NCI-H1436 treated with DMSO at 0.1 percent for 48 hours (cell line): Measurements from ENCODE around the gene ARHGEF28.

ENCODE experiments used
- DNase-seq: peaks from one replicate; lab custom pipeline; 2025; lab: John Stamatoyannopoulos, UW

ARHGEF28 gene, protein sequence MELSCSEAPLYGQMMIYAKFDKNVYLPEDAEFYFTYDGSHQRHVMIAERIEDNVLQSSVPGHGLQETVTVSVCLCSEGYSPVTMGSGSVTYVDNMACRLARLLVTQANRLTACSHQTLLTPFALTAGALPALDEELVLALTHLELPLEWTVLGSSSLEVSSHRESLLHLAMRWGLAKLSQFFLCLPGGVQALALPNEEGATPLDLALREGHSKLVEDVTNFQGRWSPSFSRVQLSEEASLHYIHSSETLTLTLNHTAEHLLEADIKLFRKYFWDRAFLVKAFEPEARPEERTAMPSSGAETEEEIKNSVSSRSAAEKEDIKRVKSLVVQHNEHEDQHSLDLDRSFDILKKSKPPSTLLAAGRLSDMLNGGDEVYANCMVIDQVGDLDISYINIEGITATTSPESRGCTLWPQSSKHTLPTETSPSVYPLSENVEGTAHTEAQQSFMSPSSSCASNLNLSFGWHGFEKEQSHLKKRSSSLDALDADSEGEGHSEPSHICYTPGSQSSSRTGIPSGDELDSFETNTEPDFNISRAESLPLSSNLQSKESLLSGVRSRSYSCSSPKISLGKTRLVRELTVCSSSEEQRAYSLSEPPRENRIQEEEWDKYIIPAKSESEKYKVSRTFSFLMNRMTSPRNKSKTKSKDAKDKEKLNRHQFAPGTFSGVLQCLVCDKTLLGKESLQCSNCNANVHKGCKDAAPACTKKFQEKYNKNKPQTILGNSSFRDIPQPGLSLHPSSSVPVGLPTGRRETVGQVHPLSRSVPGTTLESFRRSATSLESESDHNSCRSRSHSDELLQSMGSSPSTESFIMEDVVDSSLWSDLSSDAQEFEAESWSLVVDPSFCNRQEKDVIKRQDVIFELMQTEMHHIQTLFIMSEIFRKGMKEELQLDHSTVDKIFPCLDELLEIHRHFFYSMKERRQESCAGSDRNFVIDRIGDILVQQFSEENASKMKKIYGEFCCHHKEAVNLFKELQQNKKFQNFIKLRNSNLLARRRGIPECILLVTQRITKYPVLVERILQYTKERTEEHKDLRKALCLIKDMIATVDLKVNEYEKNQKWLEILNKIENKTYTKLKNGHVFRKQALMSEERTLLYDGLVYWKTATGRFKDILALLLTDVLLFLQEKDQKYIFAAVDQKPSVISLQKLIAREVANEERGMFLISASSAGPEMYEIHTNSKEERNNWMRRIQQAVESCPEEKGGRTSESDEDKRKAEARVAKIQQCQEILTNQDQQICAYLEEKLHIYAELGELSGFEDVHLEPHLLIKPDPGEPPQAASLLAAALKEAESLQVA (N-terminal part only)

DNA sequence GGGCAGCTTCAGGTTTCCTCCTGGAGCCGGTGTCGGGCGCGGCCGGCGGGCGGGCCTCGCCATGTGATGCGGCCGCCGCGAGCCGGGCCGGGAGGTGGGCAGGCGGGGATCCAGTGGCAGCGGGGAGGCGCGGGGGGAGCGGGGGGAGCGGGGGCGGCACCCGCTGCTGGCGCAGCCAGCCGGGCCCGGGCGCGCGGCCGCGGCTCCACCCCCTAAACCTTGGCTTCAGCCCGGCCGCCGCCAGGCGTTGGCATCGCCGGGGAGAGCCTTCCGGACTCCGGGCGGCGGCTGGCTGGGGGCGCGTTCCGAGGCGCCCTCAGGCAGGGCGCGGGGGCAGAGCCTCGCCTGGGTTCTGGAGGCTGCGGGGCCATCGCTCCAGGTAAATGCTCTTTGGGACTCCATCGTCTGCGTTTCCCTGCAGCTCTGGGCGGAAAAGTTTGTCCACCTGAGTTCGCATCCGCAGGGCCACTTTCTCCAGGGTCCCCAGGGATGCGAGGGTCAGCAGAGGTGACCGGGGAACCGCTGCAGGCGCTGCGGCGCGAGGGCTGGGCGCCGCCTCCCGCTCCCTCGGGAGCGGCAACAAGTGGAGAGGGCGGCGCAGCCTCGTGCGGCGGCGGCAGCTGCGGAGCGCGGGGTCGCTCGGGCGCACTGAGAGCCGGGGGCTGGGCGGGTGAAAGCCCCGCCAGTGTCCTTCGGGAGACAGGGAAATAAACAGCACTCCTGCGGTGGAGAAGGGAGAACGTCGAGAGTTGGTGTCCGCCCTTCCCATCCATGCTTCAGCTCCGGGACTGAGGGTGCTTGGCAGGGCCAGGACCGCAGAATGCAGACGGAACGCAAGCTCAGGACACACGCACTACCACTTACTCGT is at the start of gene ARHGEF28:
Gene ARHGEF28, plus strand, starts transcription at position 253 of the 868 bp plus-strand sequence. CDS start 58,656 bp downstream, outside the sequence.
- DNase-seq: no peak

DNA sequence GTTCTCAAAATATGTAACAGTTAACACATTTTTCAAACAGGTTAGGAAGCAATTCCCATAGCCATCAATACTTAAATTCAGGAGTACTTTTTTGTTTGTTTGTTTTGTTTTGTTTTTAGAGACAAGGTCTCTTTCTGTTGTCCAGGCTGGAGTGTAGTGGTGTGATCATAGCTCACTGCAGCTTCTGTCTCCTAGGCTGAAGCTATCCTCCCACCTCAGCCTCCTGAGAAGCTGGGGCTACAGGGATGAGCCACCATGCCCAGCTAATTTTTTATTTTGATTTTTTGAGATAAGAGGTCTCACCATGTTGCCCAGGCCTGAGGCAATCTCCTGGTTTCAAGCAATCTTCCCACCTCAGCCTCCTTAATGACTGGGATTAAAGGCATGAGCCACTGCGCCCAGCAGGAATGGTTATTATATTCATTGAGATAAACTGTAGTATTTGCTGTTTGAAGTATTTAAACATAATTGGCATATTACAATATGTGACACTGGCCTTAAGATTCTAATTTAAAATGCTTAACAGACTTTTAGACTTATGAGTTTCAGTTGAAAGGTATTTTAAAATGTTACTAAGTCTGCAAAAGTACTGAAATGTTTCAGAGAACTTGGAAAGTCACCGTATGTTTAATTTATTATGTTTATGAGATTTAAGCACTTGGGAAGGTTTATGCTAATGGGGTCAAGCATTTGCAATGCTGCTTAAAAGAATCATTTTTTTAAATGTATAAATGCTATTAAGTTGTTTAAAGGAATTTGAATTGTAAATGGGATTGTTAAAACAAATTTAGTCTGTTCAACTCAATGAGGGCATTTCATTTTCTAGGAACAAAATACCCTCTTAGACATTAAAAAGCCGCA is 43.5 kb upstream of the ARHGEF28 start:
- no peak for DNase-seq

DNA sequence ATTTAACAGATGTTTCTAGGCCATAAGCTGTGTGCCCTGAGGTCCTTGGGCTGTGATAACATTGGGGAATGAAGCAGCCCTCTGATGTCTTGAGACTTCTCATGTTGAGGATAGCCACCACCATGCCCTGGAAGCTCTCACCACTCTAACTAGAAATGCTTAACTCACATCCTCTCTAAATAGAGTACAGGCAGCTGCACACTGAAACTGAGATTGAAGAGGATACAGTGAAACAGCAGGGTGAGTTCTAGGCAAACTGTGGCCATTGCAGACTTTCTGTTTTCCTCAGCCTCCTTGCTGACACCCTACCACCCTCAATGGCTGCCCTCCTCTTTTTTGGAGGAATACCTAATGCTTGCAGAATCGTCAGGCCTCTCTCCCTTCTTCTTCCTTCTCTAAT is 38.1 kb upstream of the ARHGEF28 start:
- no peak for DNase-seq

DNA sequence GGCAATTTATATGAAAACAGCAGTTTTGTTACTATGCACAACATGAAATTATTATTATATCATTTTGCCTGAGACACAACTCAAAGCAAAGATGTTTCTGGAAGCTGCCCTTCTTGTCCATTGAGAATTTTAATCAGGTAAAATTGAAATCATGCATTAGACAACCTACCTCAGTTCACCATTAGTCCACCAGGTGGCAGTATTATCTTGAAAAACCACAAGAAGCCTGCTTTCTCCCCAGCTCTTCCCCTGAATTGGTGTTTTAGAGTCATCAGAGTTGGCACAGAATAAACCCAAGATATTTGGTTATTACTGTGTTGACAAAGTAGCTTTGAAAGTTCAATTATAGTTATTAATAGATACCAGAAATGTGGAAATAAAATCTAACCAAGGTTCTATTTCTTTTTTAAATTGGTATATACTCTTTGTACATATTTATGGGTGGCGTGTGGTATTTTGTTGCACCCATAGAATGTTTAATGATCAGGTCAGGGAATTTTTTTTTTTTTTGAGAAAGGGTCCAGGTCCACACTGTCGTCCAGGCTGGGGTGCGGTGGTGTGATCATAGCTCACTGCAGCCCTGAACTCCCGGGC is 34.8 kb upstream of the ARHGEF28 start:
- DNase-seq: peak; percentile 23

DNA sequence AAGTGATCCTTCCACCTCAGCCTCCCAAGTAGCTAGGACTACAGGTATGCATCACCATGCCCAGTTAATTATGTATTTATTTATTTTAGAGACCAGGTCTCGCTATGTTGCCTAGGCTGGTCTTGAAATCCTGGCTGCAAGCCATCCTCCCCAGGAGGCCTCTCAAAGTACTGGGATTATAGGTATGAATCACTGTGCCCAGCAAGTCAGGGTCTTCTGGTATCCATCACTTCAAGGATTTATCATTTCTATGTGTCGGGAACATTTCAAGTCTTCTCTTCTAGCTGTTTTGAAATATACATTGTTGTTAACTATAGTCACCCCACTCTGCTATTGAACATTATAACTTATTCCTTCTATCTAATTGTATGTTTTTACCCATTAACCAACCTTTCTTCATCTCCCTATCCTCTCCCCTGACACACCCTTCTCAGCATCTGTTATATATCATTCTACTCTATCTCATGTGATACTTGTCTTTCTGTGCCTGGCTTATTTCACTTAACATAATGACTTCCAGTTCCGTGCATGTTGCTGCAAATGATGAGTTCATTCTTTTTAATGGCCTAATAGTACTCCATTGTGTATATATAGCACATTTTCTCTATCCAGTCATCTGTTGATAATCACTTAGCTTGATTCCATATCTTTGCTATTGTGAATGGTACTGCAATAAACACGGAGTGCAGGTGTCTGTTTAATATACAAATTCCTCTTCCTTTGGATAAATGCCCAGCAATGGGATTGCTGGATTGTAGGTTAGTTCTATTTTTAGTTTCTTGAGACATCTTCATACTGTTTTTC is 34.1 kb upstream of the ARHGEF28 start:
- DNase-seq: no peak

DNA sequence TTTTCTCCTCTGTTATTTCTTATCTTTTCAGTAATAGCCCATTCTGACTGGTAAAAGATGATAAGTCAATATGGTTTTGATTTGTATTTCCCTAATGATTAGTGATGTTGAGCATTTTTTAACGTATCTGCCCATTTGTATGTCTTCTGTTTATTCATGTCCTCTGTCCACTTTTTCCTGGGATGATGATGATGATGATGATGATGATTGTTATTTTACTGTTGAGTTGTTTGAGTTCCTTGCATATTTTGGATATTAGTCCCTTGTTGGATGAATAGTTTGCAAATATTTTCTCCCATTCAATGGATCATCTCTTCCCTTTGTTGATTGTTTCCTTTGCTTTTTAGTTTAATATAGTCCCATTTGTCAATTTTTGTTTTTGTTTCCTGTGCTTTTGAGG is 33.4 kb upstream of the ARHGEF28 start:
- no peak for DNase-seq

DNA sequence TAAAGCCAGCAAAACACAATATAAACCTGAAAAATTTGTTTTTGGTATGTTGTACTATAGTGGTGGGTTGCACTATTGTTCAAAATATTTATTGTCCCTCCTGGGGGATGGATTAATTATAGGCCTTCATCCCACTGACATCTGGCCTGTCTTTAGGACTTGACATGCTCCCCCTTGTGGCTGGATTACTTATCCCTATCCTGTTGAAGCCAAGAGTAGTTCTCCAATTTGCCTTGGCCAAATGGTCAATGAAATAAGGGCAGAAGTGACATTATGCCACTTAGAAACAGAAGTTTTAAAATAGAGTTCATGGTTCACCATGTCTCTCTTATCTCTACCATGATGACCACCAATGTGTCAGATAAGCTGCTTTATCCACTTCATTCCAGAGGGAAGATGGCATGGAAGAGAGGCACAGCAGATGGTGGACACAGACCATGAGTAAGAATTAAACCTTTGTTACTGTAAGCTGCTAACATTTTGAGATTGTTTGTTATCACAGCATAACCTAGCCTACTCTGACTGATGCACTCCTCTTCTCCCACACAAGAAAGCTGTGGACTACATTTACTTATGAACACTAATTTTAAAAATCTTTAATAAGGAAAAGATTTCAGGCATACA is 29.2 kb upstream of the ARHGEF28 start:
- no peak for DNase-seq

DNA sequence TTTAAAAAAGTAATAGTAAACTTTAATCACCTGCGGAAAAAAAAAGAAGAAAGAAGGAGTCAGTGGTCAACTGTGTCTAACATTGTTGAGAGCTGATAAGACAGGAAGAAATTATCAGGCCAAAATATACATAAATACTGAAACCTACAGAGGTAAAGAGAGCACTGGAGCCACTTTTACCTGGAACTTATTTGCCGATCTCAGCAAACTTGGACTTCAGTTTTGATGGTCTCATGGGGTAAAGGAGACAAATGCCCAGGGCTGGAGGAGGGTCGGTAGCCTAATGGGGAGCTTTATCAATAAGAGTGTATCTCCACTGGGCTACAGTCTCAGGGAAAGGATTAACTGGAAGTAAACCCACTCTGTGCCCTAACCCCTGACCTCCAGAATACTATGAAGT is 26.6 kb upstream of the ARHGEF28 start:
- DNase-seq: no peak

DNA sequence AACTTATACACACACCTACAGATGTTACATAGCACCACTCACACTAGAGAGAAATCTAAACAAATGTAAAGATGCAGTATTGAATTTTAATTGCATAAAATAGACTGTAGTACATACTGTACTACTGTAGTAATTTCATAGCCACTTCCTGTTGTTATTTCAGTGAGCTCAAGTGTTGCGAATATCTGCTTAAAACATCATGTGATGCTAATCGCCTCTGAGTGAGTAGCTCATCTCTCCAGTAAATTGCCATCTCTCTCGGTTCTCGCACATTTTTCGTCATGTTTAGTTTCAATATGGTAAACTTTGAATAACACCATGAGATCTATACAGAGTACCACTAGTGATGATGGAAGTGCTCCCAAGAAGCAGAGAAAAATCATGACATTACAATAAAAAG is 22.0 kb upstream of the ARHGEF28 start:
- DNase-seq: no peak

DNA sequence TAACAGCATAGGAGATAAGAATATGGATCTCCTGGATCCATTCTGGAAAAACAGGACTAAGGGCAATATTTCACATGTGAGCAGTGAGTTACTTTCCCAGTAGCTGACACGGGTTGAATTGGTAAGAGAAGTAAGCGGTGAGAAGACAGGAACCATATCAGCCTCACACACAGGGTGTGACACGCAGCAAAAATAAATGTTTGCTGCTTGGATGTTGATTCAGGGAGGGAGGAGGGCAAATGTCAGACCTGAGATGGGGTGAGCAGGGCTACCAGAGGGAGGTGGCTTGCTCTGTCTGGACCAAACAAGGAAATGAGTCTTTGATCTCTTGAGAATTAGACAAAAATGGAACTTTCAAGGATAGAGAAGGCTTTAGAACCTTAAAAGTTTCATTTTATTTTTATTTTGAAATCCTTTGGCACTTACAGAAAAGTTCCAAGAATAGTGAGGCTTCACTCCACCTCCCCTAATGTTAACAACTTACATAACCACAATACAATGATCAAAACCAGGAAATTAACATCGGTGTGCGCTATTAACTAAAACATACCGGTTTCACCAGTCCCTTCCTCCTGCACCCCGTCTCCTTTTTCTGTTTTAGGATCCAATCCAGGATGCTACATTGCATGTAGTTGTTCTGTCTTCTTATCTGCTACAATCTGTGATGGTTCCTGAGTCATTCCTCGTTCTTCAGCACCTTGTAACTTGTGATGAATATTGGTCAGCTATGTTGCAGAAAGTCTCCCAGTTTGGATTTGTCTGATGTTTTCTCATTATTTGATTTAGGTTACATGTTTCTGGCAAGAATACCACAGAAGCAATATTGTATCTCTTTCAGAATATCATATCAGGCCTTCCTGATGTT is 20.5 kb upstream of the ARHGEF28 start:
- DNase-seq: no peak

DNA sequence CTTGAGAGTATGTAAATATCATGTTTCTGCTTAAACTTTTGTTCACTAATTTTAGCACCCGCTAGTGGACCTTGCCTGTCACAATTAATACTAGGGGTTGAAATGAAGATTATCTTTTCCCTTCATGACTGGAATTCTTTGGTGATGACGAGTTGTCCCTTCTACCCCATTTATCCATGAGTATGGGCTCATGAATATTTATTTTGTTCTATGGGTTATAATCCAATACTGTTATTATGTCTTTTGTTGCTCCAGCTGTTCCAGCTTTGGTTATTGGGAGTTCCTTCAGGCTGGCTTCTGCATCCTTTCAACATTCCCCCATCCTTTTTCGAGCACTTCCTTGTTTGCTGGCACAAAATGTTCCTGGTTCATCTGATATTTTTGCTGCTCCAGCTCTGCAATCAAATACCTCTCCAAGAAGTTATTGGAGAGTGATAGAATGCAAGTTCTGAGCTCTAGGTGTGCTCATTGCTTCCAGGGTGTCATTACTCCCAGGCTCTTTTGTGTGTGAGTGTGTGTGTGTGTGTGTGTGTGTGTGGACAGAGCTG is 19.7 kb upstream of the ARHGEF28 start:
- no peak for DNase-seq

DNA sequence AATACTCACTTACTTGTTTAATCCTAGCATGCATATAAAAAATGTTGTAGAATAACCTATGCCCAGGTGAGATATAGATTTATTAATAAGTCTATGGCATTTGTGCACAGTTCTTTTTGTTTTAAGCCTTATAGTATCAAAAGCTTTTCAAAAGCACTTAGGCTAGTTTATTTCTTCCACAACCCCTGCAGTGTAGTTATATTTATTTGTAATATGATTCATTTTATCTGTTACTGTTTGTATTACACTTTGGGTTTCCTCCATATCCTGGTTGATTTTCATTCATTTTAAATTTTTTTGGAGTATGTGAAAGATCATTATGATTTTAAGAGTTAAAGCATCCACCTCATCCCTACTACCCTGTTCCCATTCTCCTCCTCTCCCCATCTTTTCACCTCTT is 18.8 kb upstream of the ARHGEF28 start:
- no peak for DNase-seq

DNA sequence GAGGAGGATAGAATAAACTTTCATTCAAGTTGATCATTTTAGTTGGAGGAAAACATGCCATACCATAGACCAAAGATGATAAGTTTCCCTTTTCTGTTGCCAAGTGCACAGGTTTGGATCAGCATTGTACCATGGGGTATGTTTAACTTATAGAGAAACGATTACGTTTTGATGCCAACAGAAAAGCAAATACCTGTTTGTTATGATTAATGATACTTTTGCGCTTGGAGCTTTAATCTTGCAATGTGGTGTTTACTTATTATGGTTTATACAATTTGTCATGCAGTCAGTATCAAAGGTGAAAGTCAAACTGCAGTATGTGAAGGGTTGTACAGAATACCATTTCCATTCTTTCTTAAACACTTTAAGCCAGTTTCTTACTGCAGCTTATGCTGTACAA is 13.2 kb upstream of the ARHGEF28 start:
- DNase-seq: no peak

DNA sequence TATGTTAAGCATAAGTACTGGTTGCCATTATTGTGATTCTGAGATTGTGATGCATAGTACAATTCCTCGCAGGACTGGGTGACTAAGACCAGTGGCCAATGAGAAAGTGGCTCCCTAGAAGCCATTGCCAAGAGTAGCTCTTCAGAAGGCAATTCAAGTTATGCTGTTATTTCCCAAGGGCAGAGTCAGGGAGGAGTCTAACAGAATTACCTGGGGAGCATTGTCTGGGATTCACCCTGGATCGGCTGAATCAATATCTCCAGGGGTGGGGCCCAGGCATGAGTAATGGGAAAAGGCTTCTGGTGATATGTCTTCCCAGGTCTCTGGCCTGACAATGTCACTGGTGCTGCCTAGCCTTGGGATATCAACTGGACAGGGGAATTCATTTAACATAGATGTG is 10.9 kb upstream of the ARHGEF28 start:
- DNase-seq: no peak

DNA sequence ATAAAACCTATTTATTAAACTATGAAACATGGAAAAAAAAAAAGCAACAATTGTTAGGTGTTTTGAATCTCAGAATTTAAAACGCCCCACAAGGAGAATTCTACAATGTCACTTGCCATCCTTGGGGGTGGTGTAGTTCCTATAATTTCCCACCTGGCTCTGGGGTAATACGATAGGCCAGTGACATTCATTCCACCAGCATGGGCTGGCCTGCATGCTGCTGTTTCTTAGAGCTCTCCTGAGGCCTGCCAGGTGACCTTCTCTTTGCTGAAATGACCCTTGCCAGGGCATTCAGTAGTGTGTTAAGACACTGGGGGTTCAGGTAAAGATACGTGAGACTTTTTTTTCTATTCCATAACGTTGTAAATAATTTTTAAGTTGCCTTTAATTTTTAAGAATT is 10.0 kb upstream of the ARHGEF28 start:
- DNase-seq: no peak

DNA sequence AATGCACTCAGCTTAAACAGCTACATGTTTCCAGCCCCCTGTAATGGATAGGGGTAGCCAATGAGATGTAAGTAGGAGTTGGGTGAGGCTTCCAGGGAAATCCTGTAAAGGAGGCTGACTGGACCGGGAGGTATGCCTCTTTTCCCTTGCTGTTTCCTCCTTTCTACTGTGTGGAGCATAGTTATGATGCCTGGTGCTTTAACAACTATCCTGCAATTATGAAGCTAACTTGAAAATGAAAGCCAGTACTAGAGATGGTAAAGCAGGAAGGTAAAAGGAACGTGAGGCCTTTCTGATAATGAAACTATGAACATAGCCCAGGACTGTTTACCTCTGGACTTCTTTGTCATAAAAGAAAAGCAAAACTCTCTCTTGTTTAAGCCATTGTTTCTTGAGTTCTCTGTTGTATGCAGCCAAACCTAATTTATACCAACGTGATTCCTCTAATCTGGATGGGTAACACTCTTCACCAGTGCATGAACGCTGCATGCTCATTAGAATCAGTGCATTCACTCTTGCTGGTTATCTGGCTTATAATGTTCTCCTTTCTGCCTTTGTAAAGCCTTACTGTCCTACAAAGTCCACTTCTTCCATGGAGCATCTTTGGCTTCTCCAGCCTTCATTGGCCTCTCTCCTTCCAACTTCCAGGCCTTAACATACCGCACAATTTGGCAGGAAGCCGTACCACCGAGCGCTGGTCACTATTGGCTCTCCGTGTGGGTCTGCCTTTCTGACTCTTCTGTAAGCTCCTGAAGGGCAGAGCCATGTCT is 8.3 kb upstream of the ARHGEF28 start:
- no peak for DNase-seq
